Stomach (tissue), 9 donors: ENCODE measurements around the gene SPARC. TPM values are rescaled to one million over a fixed set of nuclear protein-coding genes. Genes with fewer than 3 reads are reported as not detected.

ENCODE experiments used
- DNase-seq, 2 donors: peaks; one replicate each; pipeline versions ENCODE4 v3.0.0 to v3.0.0-alpha.2; 2013 to 2019
- H3K27ac ChIP-seq, 5 donors: fragments of 200-600 bp in 4 of 5; sonication (generic) in 4 of 5; one replicate each; pipeline ENCODE4 v1.5.1; 2013 to 2019; ENCODE audit warnings: mild to moderate bottlenecking in 1 of 5, moderate library complexity in 1 of 5
- H3K27me3 ChIP-seq, 3 donors: fragments of 200-600 bp; sonication (generic); one replicate each; pipeline ENCODE4 v1.5.1; 2017 to 2019; ENCODE audit warnings: mixed run types in 1 of 3
- H3K36me3 ChIP-seq, 4 donors: fragments of 200-600 bp; sonication (generic); 1 replicate in 3 of 4; 2 replicates in 1 of 4; pipeline ENCODE4 v1.5.1; 2016 to 2019
- H3K4me1 ChIP-seq, 4 donors: fragments of 200-600 bp; sonication (generic); one replicate each; pipeline ENCODE4 v1.5.1; 2016 to 2019
- H3K4me3 ChIP-seq, 4 donors: fragments of 200-600 bp; sonication (generic) in 3 of 4; one replicate each; pipeline ENCODE4 v1.5.1; 2016 to 2019; ENCODE audit warnings: mild to moderate bottlenecking in 1 of 4
- H3K9me3 ChIP-seq, 4 donors: fragments of 200-600 bp; sonication (generic); one replicate each; pipeline ENCODE4 v1.5.1; 2016 to 2019
- EP300 ChIP-seq: sonication (generic); formaldehyde crosslinking; IDR thresholded peaks from one replicate; pipeline ENCODE4 v1.6.1; 2017; ENCODE audit warnings: antibody characterized with exemption
- POLR2A ChIP-seq, 4 donors: fragments of 450-650 bp; IDR thresholded peaks; one replicate each; pipeline ENCODE4 v1.6.1; 2016; ENCODE audit warnings: antibody characterized with exemption in 4 of 4, control low read depth in 2 of 4, mild to moderate bottlenecking in 1 of 4, moderate library complexity in 1 of 4
- POLR2AphosphoS5 ChIP-seq, 3 donors: sonication (generic); formaldehyde crosslinking; IDR thresholded peaks; one replicate each; pipeline ENCODE4 v1.6.1; 2016; ENCODE audit warnings: antibody characterized with exemption in 3 of 3
- WGBS, 5 donors: extraction: QIAGEN DNeasy Blood & Tissue Kit in 3 of 5; methylation state at CpG; one replicate each; pipeline versions ENCODE4 v1.1.5 to v1.1.7; 2013 to 2018; 5-methylcytosine and 5-hydroxymethylcytosine counted together
- intact Hi-C: fragments of 100-400 bp; cut with DNase I; formaldehyde crosslinking; loops from one replicate; pipeline ENCODE4 v1.15.1; 2023; ENCODE audit warnings: low total_unique reads
- polyA plus RNA-seq, 3 donors: library from polyadenylated mRNA; stranded (reverse); fragments of 200-250 nt; gene quantifications; one replicate each; pipeline ENCODE4 v1.2.3, GENCODE V29; 2013
- total RNA-seq, 5 donors: library from RNA; depleted of rRNA; stranded (reverse); fragments of >200 nt; gene quantifications; one replicate each; pipeline versions ENCODE4 v1.1.0 to v1.2.3, GENCODE V29; 2014 to 2016
- TF ChIP-seq, protein P1 (sequence below), 7 experiments: fragments of 450-650 bp in 4 of 7; fragments of 200-600 bp in 3 of 7; sonication (generic) in 3 of 7; IDR thresholded peaks; one replicate each; pipeline ENCODE4 v1.5.1; 2016 to 2019; ENCODE audit warnings: antibody characterized with exemption in 7 of 7, control low read depth in 2 of 7, mild to moderate bottlenecking in 1 of 7
- donor health status: healthy with polysubstance abuse.
- donor health status: Bipolar disorder and iron deficiency.
- donor health status: healthy.

The SPARC gene
- total and polyA plus RNA-seq, 8 donors: 36.2 to 1,348 (median 94.7) TPM

DNA sequence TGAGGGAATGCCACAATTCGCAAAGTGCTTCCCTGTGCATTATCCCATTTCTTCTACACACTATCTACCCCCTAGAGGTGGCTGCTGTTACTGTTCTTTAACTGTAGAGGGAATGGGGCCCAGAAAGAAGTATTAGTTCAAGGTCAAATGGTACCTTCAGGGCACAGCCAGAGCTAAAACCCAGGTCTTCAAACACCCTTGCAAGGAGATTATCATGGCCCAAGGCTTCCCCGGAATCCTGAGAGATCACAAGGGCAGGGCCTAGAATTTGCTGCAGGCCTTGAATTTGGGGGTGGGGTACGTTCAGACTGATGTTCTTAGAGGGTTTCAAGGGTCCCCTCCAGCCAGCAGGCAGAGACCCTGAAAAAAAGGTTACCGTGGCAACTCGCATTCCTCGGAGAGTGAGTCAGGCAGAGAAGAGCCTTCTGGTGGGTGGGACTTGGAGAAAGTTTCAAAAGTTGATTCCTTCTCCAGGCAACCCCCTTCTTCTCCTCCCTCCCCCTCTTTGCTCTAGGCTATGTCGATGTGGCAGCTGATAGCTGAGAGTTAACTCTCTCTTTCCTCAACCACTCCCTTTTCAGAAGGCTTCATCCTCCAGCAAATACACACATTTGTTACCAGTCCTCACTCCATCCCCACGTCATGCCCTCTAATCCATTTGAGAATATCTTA is 1.9 kb downstream of the SPARC start:
- WGBS, 5 donors: 25 to 28% (median 27%) methylated on average over 7 to 8 of the region's 8 CpGs
- intact Hi-C loops: no loop called here
- no peaks in the 10 kb centered on the region for H3K9me3 ChIP-seq
- H3K4me1 ChIP-seq: peaks cover 11 to 61% (median 38%) of the 10 kb centered on the region in 4 donors
- peak in 1 of 2 donors; percentile 95 for DNase-seq
- H3K27ac ChIP-seq: peak overlapping the region; percentile 57 to 89 (median 86)
- peaks cover 0 to 14% (median 12%) of the 10 kb centered on the region in 3 donors for H3K27me3 ChIP-seq
- peak overlapping the region; percentile 50 to 58 (median 55) for H3K4me3 ChIP-seq
- peaks cover 0 to 7% (median 0%) of the 10 kb centered on the region in 4 donors for H3K36me3 ChIP-seq
- peak in 2 of 3 donors; percentile 22 to 39 for TF ChIP-seq POLR2AphosphoS5 (IDR thresholded peaks at IDR 0.05)
- no peak for TF ChIP-seq EP300

DNA sequence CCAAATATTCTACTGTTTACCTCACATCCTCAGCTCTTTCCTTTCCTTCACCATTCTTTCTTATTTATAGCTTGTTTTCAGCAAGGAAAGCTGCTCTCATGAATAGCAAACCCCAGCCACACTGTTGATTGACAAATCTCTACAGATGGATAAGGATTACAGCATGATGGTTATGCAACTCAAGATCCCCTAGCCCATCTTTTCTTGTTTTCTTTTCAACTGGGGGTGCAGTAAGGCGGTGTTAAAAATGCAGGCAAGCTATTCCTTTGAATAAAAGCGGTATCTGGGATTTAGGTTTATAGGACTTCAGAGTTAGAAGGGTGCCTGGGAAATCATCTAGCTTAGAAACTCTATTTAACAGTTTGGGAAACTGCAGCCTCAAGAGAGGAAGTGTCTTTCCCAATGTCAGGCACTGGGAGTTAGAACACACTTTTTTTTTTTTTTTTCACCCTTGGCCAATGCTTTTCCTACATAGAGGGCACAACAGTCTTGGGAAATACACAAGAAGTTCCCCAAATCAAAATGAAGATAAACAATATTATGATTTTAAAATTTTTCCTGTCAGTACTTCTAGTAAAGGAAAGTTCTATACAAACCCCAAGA is 2.6 kb downstream of the SPARC start:
- peak overlapping the region; percentile 50 to 58 (median 55) for H3K4me3 ChIP-seq
- H3K36me3 ChIP-seq: peaks cover 0 to 7% (median 0%) of the 10 kb centered on the region in 4 donors
- WGBS, 5 donors: 60 to 79% (median 76%) methylated on average over 2 of the region's 2 CpGs
- intact Hi-C loops: no loop called here
- peaks cover 11 to 68% (median 45%) of the 10 kb centered on the region in 4 donors for H3K4me1 ChIP-seq
- peaks cover 0 to 14% (median 12%) of the 10 kb centered on the region in 3 donors for H3K27me3 ChIP-seq
- no peaks in the 10 kb centered on the region for H3K9me3 ChIP-seq
- TF ChIP-seq EP300 (no peak), POLR2AphosphoS5 (IDR thresholded peaks at IDR 0.05) (no peak), POLR2A (IDR thresholded peaks at IDR 0.05) (no peak)
- TF ChIP-seq, protein P1, sequence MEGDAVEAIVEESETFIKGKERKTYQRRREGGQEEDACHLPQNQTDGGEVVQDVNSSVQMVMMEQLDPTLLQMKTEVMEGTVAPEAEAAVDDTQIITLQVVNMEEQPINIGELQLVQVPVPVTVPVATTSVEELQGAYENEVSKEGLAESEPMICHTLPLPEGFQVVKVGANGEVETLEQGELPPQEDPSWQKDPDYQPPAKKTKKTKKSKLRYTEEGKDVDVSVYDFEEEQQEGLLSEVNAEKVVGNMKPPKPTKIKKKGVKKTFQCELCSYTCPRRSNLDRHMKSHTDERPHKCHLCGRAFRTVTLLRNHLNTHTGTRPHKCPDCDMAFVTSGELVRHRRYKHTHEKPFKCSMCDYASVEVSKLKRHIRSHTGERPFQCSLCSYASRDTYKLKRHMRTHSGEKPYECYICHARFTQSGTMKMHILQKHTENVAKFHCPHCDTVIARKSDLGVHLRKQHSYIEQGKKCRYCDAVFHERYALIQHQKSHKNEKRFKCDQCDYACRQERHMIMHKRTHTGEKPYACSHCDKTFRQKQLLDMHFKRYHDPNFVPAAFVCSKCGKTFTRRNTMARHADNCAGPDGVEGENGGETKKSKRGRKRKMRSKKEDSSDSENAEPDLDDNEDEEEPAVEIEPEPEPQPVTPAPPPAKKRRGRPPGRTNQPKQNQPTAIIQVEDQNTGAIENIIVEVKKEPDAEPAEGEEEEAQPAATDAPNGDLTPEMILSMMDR (IDR thresholded peaks at IDR 0.05): no peak
- peak overlapping the region in 4 of 5 donors; percentile 83 to 89 (median 86) for H3K27ac ChIP-seq
- no peak for DNase-seq

DNA sequence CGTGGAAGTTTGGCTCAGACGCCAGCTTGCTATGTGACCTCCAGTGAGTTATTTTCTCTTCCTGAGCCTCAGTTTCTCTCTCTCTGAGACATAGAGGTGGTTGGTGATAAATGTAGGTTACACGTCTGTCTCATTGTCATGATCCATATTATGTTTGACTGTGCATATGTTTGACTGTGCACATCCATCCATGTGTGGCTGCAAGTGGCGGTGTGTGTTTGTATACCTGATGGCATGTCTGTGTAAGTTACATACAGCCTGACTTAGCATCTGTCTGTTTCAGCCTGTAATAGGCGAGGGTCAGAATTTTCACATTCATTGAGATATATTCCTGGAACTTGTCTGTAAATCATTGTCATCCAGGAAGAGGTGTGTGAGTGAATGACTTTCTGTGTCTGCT is 3.3 kb downstream of the SPARC start:
- Histone ChIP-seq H3K9me3 (no peaks in the 10 kb centered on the region), H3K36me3 (peaks cover 0 to 7% (median 0%) of the 10 kb centered on the region in 4 donors), H3K27me3 (peaks cover 0 to 14% (median 12%) of the 10 kb centered on the region in 3 donors), H3K4me1 (peaks cover 11 to 74% (median 51%) of the 10 kb centered on the region in 4 donors), H3K4me3 (peak overlapping the region in 1 of 4 donors; percentile 12), H3K27ac (peak overlapping the region in 4 of 5 donors; percentile 18 to 89 (median 86))
- DNase-seq: no peak
- intact Hi-C loops: no loop called here
- TF ChIP-seq EP300 (no peak), POLR2A (IDR thresholded peaks at IDR 0.05) (no peak), POLR2AphosphoS5 (IDR thresholded peaks at IDR 0.05) (no peak)
- TF ChIP-seq, protein P1 (IDR thresholded peaks at IDR 0.05): no peak
- WGBS, 5 donors: 59 to 81% (median 71%) methylated on average over 5 of the region's 5 CpGs

DNA sequence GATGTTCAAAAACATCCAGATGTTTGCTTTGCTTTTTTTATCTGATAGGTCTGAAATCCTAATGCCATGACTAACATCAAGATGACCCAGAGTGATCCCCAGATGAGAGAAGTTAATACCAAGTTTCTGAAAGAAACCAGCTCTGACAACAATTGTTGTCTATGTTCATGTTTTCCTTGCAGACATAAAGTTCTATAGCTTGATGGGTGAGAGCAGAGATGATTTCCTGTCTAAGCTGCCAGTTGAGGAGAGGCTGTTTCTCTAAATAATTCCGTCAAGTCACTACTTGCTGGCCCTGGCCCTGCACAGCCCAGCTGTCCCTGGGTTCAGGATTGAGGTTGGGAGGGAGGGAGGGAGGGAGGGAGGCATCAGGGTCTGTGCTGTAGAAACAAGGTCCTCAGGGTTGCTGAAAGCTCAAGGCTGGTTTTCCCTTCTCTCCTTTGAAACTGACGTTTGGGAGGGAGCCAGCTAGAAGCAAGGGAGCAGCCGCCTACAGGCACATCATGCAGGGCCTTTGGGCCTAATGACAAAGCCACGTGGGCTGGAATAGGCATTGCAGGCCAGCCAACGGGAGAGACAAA is 3.9 kb downstream of the SPARC start:
- Histone ChIP-seq H3K27ac (peak overlapping the region in 4 of 5 donors; percentile 18 to 89 (median 86)), H3K36me3 (peaks cover 0 to 7% (median 0%) of the 10 kb centered on the region in 4 donors), H3K9me3 (no peaks in the 10 kb centered on the region), H3K4me1 (peaks cover 11 to 80% (median 54%) of the 10 kb centered on the region in 4 donors), H3K4me3 (peak overlapping the region in 2 of 4 donors; percentile 6 to 12), H3K27me3 (peaks cover 0 to 14% (median 12%) of the 10 kb centered on the region in 3 donors)
- peak in 1 of 2 donors; percentile 59 for DNase-seq
- WGBS, 5 donors: 35 to 47% (median 44%) methylated on average over 5 of the region's 5 CpGs
- no peak for TF ChIP-seq EP300
- TF ChIP-seq, protein P1 (IDR thresholded peaks at IDR 0.05): no peak
- no peak for TF ChIP-seq POLR2AphosphoS5 (IDR thresholded peaks at IDR 0.05)
- TF ChIP-seq POLR2A (IDR thresholded peaks at IDR 0.05): no peak
- intact Hi-C loops: no loop called here
